Measurements from ENCODE around the gene PCGF2. TPM values are rescaled to one million over a fixed set of nuclear protein-coding genes. Genes with fewer than 3 reads are reported as not detected.
A peak's percentile ranks its signal among the peaks of the same experiment; 100 is the strongest.

The PCGF2 gene
- total and polyA plus RNA-seq, 9 of the 15 experiments (the other 6 are each of a cell fraction or from before 2014, with no cell fraction given), result 1.3 to 33.4 (median 7.0) TPM

- TF ChIP-seq GTF2B (IDR thresholded peaks at IDR 0.05; ENCODE audit: extremely low read depth, insufficient read length), result no peak
- no peak for TF ChIP-seq ZNF41 (CRISPR knock-in tag; conservative IDR thresholded peaks at IDR 0.05)
- no peak for TF ChIP-seq ZNF696 (CRISPR knock-in tag; conservative IDR thresholded peaks at IDR 0.05)
- no peak for TF ChIP-seq CBFA2T3 (IDR thresholded peaks at IDR 0.05)
- TF ChIP-seq ZNF324 (CRISPR knock-in tag; IDR thresholded peaks at IDR 0.05), result no peak
- TF ChIP-seq PTBP1 (IDR thresholded peaks at IDR 0.05; ENCODE audit: low read depth, low read length), result no peak
- TF ChIP-seq KDM5B (IDR thresholded peaks at IDR 0.05; ENCODE audit: insufficient replicate concordance, low read depth, low read length), result no peak
- TF ChIP-seq ARID1B (IDR thresholded peaks at IDR 0.05), result peak; percentile 36; the same call in 1 of the 2 replicates
- TF ChIP-seq KHSRP (IDR thresholded peaks at IDR 0.05), result no peak
- TF ChIP-seq DLX4 (CRISPR knock-in tag; IDR thresholded peaks at IDR 0.05), result no peak
- TF ChIP-seq ZMIZ1 (IDR thresholded peaks at IDR 0.05; ENCODE audit: low read depth in 2 of 2, low read length in 2 of 2), result no peak
- no peak for TF ChIP-seq FOXO4 (CRISPR knock-in tag; IDR thresholded peaks at IDR 0.05)
- TF ChIP-seq ZNF253 (CRISPR knock-in tag; conservative IDR thresholded peaks at IDR 0.05), result no peak
- no peak for TF ChIP-seq RBM22 (IDR thresholded peaks at IDR 0.05; ENCODE audit: low read depth, low read length, poor library complexity, severe bottlenecking)
- TF ChIP-seq KDM1A (IDR thresholded peaks at IDR 0.05), result no peak
- TF ChIP-seq FOXK1 (CRISPR knock-in tag; IDR thresholded peaks at IDR 0.05; ENCODE audit: borderline replicate concordance), result no peak
- TF ChIP-seq ELF1 (tag; IDR thresholded peaks at IDR 0.05), result no peak
- TF ChIP-seq HINFP (tag; conservative IDR thresholded peaks at IDR 0.05; ENCODE audit: low read depth), result 0 out of 2 replicates have a peak, but pooled peaks have one; percentile 16
- TF ChIP-seq ZNF239 (CRISPR knock-in tag; IDR thresholded peaks at IDR 0.05), result no peak
- TF ChIP-seq ZNF263 (CRISPR knock-in tag; IDR thresholded peaks at IDR 0.05; ENCODE audit: borderline replicate concordance), result no peak
- TF ChIP-seq ZNF12 (CRISPR knock-in tag; IDR thresholded peaks at IDR 0.05), result no peak
These were observed 46.5 kb downstream of the PCGF2 start (continued) for GRCh38 chr17:38701504-38702165.

Measured in K562 (cell line).